ENCODE results near the gene LRMDA.

Gene LRMDA

GRCh38 chr10:75546004-75546403, 114.6 kb downstream of the LRMDA start:
- peak; percentile 27 for DNase-seq (ENCODE audit: low read depth)
- TF ChIP-seq CTCF (conservative IDR thresholded peaks at IDR 0.05; ENCODE audit: low read length): no peak

DNA sequence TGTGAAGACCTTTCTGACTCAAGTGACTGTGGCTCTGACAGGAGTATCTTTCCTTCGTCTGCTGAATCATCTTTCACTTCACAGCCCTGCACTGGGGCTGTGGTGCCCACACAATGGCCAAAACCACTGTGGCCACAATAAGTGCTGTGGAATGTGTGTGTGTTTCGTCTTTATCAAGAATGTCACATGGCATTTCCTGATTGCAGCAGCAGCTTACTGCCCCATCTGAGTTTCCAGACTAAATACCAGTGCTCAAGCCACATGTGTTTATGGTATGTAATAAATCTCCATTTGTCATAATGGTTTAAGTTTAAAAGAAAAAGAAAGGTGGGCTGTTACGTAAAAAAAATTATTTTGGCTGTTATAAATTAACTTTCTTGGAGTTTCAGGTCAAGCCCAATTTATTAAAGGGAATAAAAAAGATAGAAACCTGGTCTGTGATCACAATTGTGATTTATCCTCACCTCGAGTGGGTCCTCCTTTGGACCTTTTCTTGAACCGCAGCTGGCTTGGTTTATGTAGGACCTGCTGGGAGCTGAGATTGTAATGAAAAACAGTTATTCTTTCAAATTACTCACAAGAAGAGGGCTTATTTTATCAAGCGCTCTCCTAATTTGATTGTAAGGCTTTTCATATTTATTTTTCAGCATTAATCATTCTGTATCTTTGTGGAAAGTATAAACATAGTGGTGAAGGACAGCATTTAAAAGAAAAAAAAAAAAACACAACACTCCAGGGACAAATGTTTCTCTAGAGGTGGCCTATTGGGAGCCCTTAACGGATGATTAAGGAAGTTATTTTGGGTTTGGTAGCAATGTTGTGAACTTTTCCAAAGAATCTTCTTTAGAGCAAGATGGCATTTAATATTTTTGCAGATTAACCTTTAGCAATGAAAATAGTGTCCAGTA, 116.2 kb downstream of the LRMDA start:
- H3K4me3 ChIP-seq (ENCODE audit: low read length): no peak overlapping the region
- no peak for TF ChIP-seq CTCF (conservative IDR thresholded peaks at IDR 0.05; ENCODE audit: low read length)
- DNase-seq (ENCODE audit: low read depth): peak; percentile 97

More at GRCh38 chr10:75546004-75546403, 114.6 kb downstream of the LRMDA start:
- H3K4me3 ChIP-seq (ENCODE audit: low read length): no peak overlapping the region

- no peak for DNase-seq (ENCODE audit: low read depth)
- TF ChIP-seq CTCF (conservative IDR thresholded peaks at IDR 0.05; ENCODE audit: low read length): no peak
- H3K4me3 ChIP-seq (ENCODE audit: low read length): no peak overlapping the region
Measured at GRCh38 chr10:75548356-75548755, 116.9 kb downstream of the LRMDA start.

GRCh38 chr10:75550191-75550590, 118.8 kb downstream of the LRMDA start:
- no peak for DNase-seq (ENCODE audit: low read depth)
- no peak overlapping the region for H3K4me3 ChIP-seq (ENCODE audit: low read length)
- no peak for TF ChIP-seq CTCF (conservative IDR thresholded peaks at IDR 0.05; ENCODE audit: low read length)

- no peak for TF ChIP-seq CTCF (conservative IDR thresholded peaks at IDR 0.05; ENCODE audit: low read length)
- no peak overlapping the region for H3K4me3 ChIP-seq (ENCODE audit: low read length)
- DNase-seq (ENCODE audit: low read depth): no peak
Measured at GRCh38 chr10:75552171-75552570, 120.7 kb downstream of the LRMDA start.

- no peak for TF ChIP-seq CTCF (conservative IDR thresholded peaks at IDR 0.05; ENCODE audit: low read length)
- DNase-seq (ENCODE audit: low read depth): no peak
Measured at GRCh38 chr10:75553550-75553949, 122.1 kb downstream of the LRMDA start.

DNA sequence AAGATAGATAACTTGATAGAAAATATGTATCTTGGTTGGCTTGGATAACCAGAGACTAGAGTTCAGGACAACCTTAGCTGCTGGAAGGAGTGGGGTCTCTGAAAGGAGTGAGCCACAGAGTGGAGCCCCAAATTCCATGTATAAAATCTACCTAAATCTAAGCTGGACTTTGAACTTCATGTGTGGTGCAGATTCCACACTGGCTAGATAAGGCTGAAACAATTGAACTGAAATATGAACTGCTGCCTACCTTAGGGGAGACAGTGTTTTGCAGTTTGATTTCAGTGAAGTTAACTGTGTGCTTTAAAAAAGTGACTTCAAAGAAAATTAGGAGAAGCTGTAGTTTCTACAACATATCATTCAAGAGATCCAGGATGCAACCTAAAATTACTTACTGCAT, 123.9 kb downstream of the LRMDA start:
- no peak for TF ChIP-seq CTCF (conservative IDR thresholded peaks at IDR 0.05; ENCODE audit: low read length)
- DNase-seq (ENCODE audit: low read depth): no peak
- no peak overlapping the region for H3K4me3 ChIP-seq (ENCODE audit: low read length)

More at GRCh38 chr10:75553550-75553949, 122.1 kb downstream of the LRMDA start:
- H3K4me3 ChIP-seq (ENCODE audit: low read length): no peak overlapping the region

Data from AG10803 (cell line).